HG03103 (cell line): ENCODE results near the gene ATG4B.
"Not testable (repeated sequence)": the region's sequence is repeated elsewhere in the genome, so short reads cannot be mapped to it uniquely, and the experiment has no call there.

Source experiments
- ATAC-seq: cut with Tn5 transposase; IDR thresholded peaks from one replicate; pipeline ENCODE4 v1.9.1; 2021; ENCODE audit warnings: low read depth; ENCODE audit not compliant: unreplicated experiment

The ATG4B gene

DNA sequence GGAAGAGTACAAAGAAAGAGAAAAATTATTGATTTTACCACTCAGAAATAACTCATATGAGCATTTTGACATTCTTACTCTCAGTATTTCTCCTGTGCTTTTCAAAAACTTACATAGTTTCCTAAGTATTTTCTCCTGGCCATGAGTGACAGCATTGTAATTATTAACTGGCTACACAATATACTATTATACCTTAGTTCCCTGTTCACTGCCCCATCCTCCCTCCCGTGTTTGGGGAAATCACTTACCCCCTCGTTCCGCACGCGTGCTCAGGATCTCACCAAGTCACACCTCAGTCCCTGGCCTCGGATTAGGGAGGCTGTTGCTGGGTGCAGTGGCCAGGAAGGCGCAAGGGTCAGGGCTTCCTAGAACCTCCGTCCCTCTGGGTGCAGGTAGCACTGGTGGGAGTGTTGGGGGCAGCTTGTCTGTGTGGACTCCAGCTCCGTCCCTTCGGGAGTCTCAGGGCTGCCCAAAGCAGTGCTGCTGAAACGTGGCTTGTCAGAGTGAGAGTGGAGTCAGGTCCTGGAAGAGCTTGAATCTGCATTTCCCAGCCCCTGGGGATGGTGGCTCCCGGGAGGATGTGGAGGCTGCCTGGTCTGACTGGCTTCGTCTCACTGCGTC lies 23.2 kb downstream of the ATG4B start:
- ATAC-seq: no peak

DNA sequence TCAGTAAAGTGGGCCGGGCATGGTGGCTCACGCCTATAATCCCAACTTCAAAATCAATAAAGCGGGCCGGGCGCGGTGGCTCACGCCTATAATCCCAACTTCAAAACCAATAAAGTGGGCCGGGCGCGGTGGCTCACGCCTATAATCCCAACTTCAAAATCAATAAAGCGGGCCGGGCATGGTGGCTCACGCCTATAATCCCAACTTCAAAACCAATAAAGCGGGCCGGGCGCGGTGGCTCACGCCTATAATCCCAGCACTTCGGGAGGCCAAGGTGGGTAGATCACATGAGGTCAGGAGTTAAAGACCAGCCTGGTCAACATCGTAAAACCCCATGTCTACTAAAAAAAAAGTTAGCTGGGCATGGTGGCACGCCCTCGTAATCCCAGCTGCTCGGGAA lies 25.2 kb downstream of the ATG4B start:
- ATAC-seq: not testable (repeated sequence)

DNA sequence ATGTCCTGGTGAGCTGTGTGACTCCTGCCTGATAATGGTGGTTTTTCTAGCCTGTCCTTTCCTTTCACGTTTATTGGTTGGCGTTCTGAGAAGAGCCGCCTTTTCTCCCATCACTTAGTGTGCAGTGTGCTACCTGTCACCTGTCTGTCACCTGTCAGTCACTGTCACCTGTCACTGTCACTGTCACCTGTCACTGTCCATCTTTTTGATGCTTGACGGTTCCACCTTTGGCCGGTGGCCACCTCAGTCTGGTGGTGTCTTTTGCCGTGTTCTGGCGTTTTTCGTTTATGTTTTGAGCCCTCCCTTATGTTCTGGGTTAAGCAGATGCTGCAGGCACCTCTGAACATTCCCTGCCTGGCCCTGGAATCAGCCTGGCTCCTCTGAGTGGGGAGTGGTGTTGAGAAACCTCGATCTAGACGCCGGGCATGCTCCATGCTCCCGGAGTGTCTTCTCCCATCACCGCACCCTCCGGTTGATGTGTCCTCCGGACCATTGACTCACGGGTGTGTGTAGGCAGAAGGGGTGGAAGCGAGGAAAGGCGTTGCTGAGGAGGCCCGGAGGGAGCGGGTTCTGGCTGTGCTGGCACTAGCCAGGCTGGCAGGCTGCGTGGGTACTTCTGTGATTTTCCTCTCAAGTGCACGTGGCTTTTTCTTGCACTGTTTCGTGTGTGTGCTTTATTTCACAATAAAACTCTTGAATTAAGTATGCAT lies 28.4 kb downstream of the ATG4B start:
- ATAC-seq: no peak

DNA sequence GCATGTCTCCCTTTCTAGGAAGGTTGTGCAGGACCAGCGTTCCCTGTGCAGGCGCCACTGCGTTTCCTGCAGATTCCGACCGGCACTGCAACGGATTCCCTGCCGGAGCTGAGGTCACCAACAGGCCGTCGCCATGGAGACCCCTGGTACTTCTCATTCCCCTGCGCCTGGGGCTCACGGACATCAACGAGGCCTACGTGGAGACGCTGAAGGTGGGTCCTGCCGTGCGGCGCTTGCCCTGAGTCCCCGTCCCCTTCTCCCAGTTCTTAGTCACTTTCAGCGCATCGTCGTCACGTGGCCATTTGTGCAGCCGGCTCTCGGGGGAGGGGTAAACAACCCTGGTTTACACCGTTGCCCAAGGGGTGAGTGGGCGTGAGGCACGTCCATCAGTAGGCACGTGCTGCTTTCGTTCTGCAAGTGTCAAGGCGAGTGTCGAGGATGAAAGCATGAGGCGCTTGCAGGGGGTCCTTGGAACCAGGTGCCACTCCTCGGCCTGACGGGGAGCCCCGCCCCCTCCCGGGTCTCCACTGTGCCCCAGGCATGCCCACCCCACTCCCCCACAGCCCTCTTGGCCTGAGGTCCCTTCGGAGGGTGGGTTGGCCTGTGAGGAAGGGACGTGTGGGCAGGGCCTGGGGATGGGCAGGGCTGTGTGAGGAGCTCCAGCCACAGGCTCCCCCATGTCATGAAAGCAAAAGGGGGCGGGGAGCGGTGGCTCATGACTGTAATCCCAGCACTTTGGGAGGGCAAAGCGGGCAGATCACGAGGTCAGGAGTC lies 29.3 kb downstream of the ATG4B start:
- ATAC-seq: no peak

GRCh38 chr2:241668354-241668753 lies 30.9 kb downstream of the ATG4B start:
- no peak for ATAC-seq

- no peak for ATAC-seq
Observed at GRCh38 chr2:241668839-241669238, 31.3 kb downstream of the ATG4B start.

DNA sequence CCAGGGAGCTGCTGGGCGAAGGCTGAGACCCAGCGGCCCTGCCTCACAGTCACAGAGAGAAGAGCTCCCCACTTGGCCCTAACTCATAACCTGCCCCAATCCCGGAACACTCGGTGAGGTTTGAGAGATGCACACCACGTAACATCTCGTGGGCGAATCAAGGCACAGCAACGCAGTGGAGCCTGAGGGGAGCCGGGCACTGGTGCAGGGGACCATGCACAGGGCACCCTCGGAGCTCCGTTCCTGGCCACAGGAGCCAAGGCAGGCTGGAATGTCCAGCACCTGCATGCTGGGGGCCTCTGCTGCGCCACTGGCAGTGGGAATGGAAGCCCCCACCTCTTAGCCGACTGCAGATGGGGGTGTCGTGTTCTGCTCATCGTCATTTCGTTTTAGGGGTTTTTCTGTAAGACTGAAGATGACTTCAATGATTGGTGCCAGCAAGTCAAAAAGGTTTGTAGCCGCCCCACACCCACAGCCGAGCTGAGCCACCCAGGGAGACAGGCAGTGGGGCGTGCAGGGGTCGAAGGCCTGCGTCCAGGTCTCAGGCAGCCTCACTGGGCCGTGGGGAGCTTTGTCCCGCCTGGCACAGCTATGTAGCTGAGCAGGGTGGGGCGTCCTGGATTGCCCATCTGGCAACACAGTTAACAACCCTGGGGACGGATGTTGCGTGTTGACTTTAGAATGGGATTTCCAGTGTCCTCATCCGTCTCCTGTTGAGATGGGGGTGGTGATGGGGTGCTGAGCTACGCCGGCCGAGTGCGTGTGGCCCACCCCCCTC lies 33.0 kb downstream of the ATG4B start:
- no peak for ATAC-seq

DNA sequence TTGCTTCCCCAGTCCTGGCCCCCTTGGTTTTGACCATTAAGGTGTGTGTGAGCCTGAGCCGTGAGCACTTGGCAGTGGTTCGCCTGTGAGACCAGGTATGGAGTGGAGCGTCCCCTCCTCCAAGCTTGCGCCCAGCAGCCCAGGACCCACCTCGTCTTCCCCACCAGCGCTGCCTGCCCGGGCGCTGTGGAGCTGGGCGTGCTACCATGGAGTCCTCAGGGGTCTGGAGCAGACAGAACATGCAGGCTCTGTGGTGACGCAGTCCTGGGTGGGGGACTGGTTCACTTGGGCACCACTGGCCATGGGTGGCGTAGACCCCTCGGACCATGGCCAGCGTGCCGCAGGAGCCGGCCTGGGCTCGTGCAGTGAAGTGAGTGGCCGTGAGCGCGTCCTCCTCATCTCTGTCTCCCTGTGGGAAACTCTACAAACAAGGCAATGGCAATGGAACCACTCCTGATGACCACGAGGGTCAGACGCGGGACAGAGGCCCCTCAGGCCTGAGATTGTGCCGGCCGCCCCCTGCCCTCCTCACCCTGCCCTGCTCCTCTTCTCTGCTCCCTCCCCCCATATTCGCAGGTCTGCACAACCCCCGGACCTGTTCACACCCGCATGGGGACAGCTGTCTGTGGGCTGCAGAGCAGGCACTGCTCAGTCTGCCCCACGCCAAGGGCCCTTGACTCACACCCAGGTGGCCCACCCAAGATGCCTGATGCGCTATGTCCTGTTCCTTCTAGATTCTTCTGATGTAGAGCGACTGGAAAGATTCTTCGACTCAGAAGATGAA lies 34.2 kb downstream of the ATG4B start:
- no peak for ATAC-seq

DNA sequence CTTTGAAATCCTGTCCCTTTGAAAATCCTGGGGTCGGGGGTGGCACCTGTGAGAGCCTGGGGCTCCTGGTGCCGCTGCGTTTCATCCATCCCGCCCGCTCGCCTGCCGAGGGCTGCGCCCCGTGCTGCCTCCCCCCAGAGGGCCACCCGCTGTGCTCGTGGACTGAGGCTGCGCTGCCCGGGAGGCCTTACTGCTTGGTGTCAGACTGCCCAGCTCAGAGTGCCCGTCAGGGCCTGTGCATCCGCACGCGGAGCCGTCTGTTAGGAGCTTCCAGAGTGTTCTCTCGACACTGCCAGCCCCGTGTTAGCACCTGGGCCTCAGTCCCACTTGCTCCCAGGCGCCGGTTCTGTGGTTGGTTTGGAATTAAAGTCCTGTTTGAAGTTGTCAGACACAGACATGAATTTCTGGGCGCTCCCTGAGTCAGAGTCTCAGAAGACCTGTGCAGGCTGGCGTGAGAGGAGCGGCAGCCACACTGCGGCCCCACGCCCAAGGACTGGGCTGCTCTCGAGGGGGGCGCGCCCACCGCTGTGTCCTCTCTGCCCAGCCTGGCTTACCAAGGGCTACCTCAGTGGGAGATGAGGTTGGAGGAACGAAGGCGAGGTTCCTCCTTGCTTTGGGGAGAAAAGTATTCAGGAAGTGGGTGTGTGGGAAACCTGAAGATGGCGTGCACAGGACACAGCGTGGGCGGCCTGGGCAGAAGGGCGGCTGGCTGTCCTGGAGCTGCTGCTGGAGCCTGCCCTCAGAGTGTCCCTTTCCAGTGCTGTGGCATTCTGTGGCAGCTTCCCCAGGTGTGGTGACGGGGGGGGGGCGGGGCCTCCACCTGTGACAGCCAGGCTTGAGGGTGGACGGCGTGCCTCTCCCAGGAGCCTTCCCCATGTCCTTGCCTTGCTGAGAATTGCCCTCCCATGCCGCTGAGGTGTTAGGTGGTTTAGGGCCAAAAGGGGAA lies 35.0 kb downstream of the ATG4B start:
- ATAC-seq: no peak

DNA sequence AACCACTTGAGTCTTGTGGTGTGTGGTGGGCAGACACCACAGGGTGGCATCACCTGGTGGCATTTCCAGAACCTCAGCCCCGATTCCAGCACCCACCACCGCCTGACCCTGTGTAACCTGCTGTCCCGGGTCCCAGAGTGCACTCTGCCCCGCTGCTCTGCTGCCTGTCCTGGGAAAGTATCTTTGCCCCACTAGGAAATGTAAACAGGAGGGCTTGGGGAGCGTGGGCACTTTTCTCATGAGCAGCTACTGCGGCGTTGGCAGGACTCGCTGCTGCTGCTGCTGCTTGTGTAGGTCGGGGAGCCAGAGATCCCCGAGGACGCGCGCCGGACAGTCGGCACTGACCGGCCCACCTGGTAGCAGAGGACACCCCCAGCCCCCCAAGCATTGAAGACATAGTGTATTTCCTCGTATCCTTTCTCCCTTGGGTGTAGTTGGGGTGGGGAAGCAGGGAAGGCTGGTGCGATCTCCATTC lies 35.7 kb downstream of the ATG4B start:
- ATAC-seq: no peak

DNA sequence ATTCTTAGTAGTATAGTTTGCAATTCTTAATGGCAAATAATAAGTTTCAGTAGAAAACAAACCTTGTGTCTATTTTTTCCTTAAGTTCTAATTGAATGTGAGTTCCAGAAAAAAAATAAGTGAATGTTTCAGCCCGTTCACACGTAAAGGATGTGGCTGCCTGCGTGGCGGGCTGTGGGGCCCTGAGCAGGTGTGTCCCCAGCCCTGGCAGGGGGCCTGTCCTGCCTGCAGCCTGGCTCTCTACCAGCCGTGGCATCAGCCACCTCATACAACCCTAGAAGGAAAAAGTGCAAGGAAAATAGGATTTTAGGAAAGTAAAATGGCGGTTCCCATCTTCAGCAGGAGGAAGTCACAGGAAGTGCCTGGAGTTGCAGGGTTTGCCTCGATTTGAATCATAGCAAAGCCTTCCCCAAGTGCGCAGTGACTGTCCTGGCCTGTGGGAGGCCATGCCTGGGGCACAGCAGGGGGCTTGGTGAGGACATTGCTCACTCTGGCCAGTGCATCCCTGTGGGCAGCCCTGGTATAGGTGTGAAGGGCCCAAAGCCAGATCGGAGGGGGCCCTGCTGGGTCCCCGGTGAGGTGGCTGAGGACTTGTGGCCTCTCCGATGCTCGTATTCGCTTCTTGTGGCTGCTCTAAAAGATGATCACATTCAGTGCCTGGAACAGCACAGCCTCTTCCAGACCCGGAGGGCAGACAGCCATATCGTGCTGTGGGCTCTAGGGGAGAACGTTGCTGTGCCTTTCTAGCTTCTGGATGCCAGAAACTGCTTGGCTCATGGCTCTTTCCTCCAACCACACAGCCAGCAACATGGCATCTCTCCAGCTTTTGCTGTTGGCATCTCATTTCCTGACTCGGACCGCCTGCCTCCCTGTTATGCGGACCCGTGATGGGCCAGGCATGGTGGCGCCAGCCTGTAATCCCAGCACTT lies 36.6 kb downstream of the ATG4B start:
- no peak for ATAC-seq

GRCh38 chr2:241675885-241676284 lies 38.4 kb downstream of the ATG4B start:
- no peak for ATAC-seq

DNA sequence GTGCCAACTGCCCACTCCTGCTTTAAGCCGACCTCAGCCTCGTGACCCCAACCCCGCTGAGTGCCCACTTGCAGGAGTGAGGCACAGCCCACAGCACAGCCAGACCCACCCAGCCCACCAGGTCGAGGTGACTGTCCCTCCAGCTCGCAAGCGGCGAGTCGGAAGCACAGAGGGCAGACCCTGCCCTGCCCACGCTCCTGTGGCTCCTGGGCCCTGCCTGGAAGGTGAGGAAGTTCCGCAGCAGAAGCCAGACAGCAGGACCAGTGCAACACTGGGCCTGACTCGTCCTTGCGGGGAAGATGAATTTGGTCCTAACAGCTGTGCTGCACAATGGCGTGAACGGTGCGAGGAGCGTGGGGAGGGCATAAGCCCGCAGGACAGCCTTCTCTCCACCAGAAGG lies 39.2 kb downstream of the ATG4B start:
- ATAC-seq: no peak

DNA sequence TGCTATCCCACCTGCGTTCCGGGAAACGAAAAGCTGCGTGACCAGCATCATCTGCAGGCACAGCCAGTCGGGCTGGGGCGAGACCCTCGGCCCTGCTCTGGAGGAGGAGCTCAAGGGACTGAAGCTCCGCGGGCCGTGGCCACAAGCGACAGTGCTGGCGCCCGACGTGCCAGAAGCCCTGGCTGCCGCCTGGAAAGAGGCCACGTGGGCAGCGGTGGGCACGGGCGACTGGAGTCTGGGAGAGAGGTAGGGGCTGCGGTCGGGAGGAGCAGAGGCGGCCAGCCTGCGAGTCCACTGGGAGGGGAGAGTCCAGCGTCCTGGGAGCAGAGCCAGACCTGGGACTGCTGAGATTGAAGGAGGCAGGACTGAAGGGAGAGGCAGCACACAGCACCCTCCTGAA lies 39.9 kb downstream of the ATG4B start:
- no peak for ATAC-seq

- no peak for ATAC-seq
Observed at GRCh38 chr2:241678307-241678706, 40.8 kb downstream of the ATG4B start.

GRCh38 chr2:241678784-241679540 lies 41.5 kb downstream of the ATG4B start:
- ATAC-seq: no peak

- no peak for ATAC-seq
Observed at GRCh38 chr2:241680044-241680443, 42.6 kb downstream of the ATG4B start.
